K562 (cell line): ENCODE data around the gene HLA-DRB1.
"Not testable (repeated sequence)": the region's sequence is repeated elsewhere in the genome, so short reads cannot be mapped to it uniquely, and the experiment has no call there.

Experiments used
- CAMTA2 ChIP-seq: fragments of 250-450 bp; sonication (Bioruptor Pico); conservative IDR thresholded peaks from 2 replicates; pipeline ENCODE4 v1.5.1; 2022
- HMGN3 ChIP-seq: IDR thresholded peaks from 2 replicates; pipeline ENCODE4 v1.6.1; 2011; ENCODE audit warnings: borderline replicate concordance, low read depth, mild to moderate bottlenecking, mixed read lengths, low read length; ENCODE audit not compliant: insufficient read length; ENCODE audit errors: extremely low read depth
- SIX5 ChIP-seq, 2 experiments: IDR thresholded peaks; 2 replicates each; pipeline ENCODE4 v1.6.1; 2011; ENCODE audit warnings: low read length in 2 of 2, borderline replicate concordance in 1 of 2, low read depth in 1 of 2, mild to moderate bottlenecking in 1 of 2, moderate library complexity in 1 of 2; ENCODE audit not compliant: insufficient read depth in 1 of 2
- ZC3H8 ChIP-seq: fragments of 450-650 bp; IDR thresholded peaks from 2 replicates; pipeline ENCODE4 v1.6.1; 2017
- ZKSCAN8 ChIP-seq: fragments of 200-800 bp; sonication (Bioruptor generic); IDR thresholded peaks from 2 replicates; pipeline ENCODE4 v1.6.1; 2016; ENCODE audit warnings: missing genetic modification characterization, missing compliant biosample characterization
- ZNF75A ChIP-seq: fragments of 450-650 bp; formaldehyde crosslinking; IDR thresholded peaks from 2 replicates; pipeline ENCODE4 v1.4.0; 2020; ENCODE audit warnings: mild to moderate bottlenecking

DNA sequence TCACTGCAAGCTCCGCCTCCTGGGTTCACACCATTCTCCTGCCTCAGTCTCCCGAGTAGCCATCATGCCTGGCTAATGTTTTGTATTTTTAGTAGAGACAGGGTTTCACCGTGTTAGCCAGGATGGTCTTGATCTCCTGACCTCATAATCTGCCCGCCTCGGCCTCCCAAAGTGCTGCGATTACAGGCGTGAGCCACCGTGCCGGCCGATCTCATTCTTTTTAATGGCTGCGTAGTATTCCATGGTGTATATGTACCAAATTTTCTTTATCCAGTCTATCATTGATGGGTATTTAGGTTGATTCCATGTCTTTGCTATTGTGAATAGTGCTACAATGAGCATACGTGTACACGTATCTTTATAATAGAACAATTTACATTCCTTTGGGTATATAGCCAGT, 40.1 kb upstream of the HLA-DRB1 start:
- not testable (repeated sequence) for TF ChIP-seq ZKSCAN8 (CRISPR knock-in tag); CAMTA2 (CRISPR knock-in tag); ZNF75A (CRISPR knock-in tag); ZC3H8; HMGN3; SIX5 (IDR thresholded peaks at IDR 0.05; ENCODE audit: borderline replicate concordance in 1 of 2, insufficient read depth in 1 of 2, low read depth in 1 of 2, low read length in 2 of 2)
